Aorta (tissue), 5 donors: ENCODE results near the gene ZBTB17. TPM values are rescaled to one million over a fixed set of nuclear protein-coding genes. Genes with fewer than 3 reads are reported as not detected.

ENCODE experiments used
- ATAC-seq: fragments of 200-7000 bp; cut with Tn5 transposase; one replicate; pipeline ENCODE4 v1.9.1; 2022; ENCODE audit warnings: moderate library complexity; ENCODE audit not compliant: low FRiP score
- DNase-seq, 2 donors: peaks; one replicate each; pipeline ENCODE4 v3.0.0-alpha.2; 2020
- H3K27ac ChIP-seq, 2 donors: one replicate each; pipeline ENCODE4 v1.5.1; 2013; ENCODE audit warnings: low read length in 2 of 2, mild to moderate bottlenecking in 2 of 2, moderate library complexity in 2 of 2, control low read depth in 1 of 2, inconsistent platforms in 1 of 2, low read depth in 1 of 2
- H3K27me3 ChIP-seq, 2 donors: one replicate each; pipeline ENCODE4 v1.6.1; 2013; ENCODE audit warnings: control low read depth in 1 of 2, low read length in 1 of 2, mild to moderate bottlenecking in 1 of 2, moderate library complexity in 1 of 2; ENCODE audit not compliant: insufficient read depth in 2 of 2, control insufficient read depth in 1 of 2
- H3K36me3 ChIP-seq, 2 donors: one replicate each; pipeline ENCODE4 v1.6.1; 2013; ENCODE audit warnings: control low read depth in 1 of 2, low read length in 1 of 2, mild to moderate bottlenecking in 1 of 2; ENCODE audit not compliant: insufficient read depth in 2 of 2, control insufficient read depth in 1 of 2
- H3K4me1 ChIP-seq, 2 donors: one replicate each; pipeline ENCODE4 v1.6.1; 2013; ENCODE audit warnings: low read length in 2 of 2, control low read depth in 1 of 2, mild to moderate bottlenecking in 1 of 2, moderate library complexity in 1 of 2; ENCODE audit not compliant: insufficient read depth in 2 of 2, control insufficient read depth in 1 of 2
- H3K4me3 ChIP-seq, 2 donors: one replicate each; pipeline ENCODE4 v1.5.1; 2013; ENCODE audit warnings: low read length in 2 of 2, control low read depth in 1 of 2, mild to moderate bottlenecking in 1 of 2
- H3K9me3 ChIP-seq: one replicate; pipeline ENCODE4 v1.6.1; 2013; ENCODE audit warnings: mild to moderate bottlenecking, low read length; ENCODE audit not compliant: control insufficient read depth
- WGBS, 2 donors: extraction: QIAGEN DNeasy Blood & Tissue Kit; methylation state at CpG; one replicate each; pipeline ENCODE4 v1.1.7; 2013; 5-methylcytosine and 5-hydroxymethylcytosine counted together
- intact Hi-C, 2 donors: fragments of 100-400 bp; cut with DNase I; formaldehyde crosslinking; loops; one replicate each; pipeline versions ENCODE4 v1.14.2 to v1.15.0; 2022
- polyA plus RNA-seq, 2 donors: library from polyadenylated mRNA; stranded (reverse); fragments of 200-250 nt; gene quantifications; one replicate each; pipeline ENCODE4 v1.2.3, GENCODE V29; 2013
- total RNA-seq, 2 donors: library from RNA; stranded (reverse); fragmentation: NEBNext Ultra II Directional; extraction: Animal tissue kit (Norgen Biotek cat#: 25700); gene quantifications; one replicate each; pipeline ENCODE4 v1.2.1, GENCODE V29; 2021
- donor health status: healthy with polysubstance abuse.
- donor health status: Bipolar disorder and iron deficiency.
- donor health status: DM: no; HTN: no; CAD: no.
- donor health status: DM: no; HTN: no; CAD: no.
- donor health status: DM: yes; HTN: yes; CAD: no.

ZBTB17 gene
- total and polyA plus RNA-seq, 4 donors, result 15.0 to 134 (median 48.9) TPM

DNA sequence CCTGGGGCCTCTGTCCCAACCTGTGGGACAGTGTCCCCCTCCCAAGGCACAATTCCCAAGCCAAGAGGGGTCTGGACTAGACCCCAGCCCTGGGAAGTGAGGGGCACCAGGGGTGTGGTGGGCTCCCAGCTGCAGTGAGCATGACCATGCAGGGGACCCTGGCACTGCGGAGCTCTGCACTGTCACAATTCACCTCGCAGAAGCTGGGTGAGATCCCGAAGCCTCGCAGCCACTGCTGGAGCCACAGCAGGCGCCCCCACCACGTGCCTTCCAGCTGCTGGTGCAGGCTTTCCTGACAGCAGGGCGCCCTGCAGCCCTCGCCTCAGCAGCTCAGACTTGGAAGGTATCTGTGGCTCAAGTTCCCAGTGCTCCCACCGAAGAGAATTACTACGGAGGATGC lies 18.2 kb upstream of the ZBTB17 start:
- WGBS, 2 donors, result 93 to 94% methylated on average over 10 of the region's 10 CpGs
- intact Hi-C loops, result loop anchor here (5.0 kb wide), 3 partner anchors 177 to 202 kb away; no protein-coding TSS in a partner anchor
- Histone ChIP-seq H3K9me3 (no peaks in the 10 kb centered on the region), H3K4me1 (no peaks in the 10 kb centered on the region), H3K27ac (no peak overlapping the region), H3K27me3 (no peaks in the 10 kb centered on the region), H3K4me3 (no peak overlapping the region), H3K36me3 (no peaks in the 10 kb centered on the region)
- DNase-seq, result no peak
- no peak for ATAC-seq

DNA sequence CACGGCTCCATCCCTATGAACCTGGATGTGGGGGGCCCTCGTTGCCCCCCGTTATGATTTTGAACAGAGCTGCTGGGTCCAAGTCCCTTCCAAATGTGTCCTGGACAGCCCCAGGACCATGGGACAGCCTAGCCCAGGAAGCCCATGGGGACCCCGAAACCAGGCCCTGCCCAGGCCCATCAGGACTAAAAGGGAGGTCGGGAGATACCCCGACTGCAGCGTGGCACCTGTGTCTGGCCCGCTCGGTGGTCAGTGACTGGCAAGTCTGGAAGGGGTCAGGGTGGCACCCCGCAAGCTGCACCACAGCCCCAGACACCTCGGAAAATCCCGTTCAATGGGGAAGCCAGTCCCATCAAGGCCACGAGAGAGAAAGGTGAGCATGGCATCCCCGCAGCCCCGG lies 17.8 kb upstream of the ZBTB17 start:
- WGBS, 2 donors, result 90 to 97% methylated on average over 15 of the region's 15 CpGs
- intact Hi-C loops, result loop anchor here (5.0 kb wide), 3 partner anchors 176 to 201 kb away; no protein-coding TSS in a partner anchor
- H3K36me3 ChIP-seq, result no peaks in the 10 kb centered on the region
- no peak overlapping the region for H3K27ac ChIP-seq
- no peak for ATAC-seq
- H3K4me1 ChIP-seq, result no peaks in the 10 kb centered on the region
- no peak for DNase-seq
- H3K27me3 ChIP-seq, result no peaks in the 10 kb centered on the region
- H3K9me3 ChIP-seq, result no peaks in the 10 kb centered on the region
- H3K4me3 ChIP-seq, result no peak overlapping the region

DNA sequence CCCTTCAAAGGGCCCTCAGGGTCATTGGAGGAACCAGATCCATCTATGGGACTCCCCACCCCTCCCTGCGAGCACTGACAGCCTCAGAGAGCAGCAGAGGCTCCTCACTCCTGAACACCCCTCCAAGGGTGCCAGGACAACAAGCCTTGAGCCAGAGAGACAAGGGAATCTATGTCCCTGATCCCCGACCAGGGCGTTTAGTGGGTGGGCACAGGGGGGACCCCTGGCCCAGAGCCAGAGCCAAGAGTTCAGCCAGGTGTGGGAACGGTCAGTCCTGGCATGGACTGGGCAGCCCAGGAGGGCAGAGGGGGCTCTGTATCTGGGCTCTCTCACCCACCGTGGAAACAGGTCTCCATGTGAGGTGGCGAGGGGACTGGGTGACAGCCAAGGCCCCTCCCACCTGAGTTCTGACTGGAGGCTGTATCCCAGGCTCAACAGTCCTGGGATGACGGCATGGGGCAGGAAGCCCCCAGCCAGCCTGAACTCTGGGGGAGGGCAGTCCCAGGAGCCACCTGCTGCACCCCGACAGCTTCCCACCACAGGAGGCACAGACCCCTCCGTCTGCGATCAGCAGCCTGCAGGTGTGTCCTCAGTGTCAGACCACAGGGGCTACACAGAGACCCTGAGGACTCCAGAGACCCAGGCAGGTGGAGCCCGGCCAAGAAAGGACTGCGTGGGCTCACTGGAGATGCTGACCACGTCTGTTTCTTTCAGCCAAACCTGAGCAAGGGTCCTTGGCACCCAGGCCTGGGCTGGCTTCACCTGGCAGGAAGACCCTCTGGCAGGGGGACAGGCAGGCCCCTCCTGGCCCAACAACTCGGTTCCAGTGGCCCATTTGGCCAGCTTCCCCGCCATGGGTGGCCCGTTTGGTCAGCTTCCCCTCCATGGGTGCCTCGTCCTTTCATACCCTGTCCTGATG lies 16.9 kb upstream of the ZBTB17 start:
- ATAC-seq, result no peak
- intact Hi-C loops, result loop anchor here (5.0 kb wide), 3 partner anchors 176 to 201 kb away; no protein-coding TSS in a partner anchor
- WGBS, 2 donors, result 83% methylated on average over 17 of the region's 17 CpGs

DNA sequence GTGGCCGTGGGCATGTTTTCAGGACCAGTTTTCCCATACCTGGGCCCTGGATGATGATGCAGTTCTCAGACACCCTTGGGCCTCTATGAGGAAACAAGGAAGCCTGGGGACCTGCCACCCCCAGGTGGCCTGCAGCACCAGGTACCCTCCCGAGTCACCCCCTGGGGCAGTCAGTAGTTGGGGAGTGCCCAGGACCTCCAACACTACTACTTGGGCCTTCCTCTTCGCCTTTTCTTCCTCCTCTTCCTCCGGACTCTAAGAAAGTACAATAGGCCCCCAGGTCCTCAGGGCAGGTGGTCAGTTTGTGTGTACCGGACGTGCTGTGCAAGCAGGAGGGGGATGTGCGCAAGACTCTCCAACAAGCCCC lies 16.3 kb upstream of the ZBTB17 start:
- no peak overlapping the region for H3K4me3 ChIP-seq
- H3K36me3 ChIP-seq, result no peaks in the 10 kb centered on the region
- H3K9me3 ChIP-seq, result no peaks in the 10 kb centered on the region
- intact Hi-C loops, result loop anchor here (5.0 kb wide), 3 partner anchors 175 to 200 kb away; no protein-coding TSS in a partner anchor
- H3K27ac ChIP-seq, result no peak overlapping the region
- WGBS, 2 donors, result 95 to 96% methylated on average over 7 of the region's 7 CpGs
- ATAC-seq (no peak), DNase-seq (no peak)
- no peaks in the 10 kb centered on the region for H3K4me1 ChIP-seq
- H3K27me3 ChIP-seq, result no peaks in the 10 kb centered on the region

More for the DNA sequence above, 16.9 kb upstream of the ZBTB17 start:
- no peaks in the 10 kb centered on the region for H3K4me1 ChIP-seq
- no peak overlapping the region for H3K27ac ChIP-seq
- H3K36me3 ChIP-seq, result no peaks in the 10 kb centered on the region
- H3K9me3 ChIP-seq, result no peaks in the 10 kb centered on the region
- no peaks in the 10 kb centered on the region for H3K27me3 ChIP-seq
- H3K4me3 ChIP-seq, result no peak overlapping the region
- no peak for DNase-seq

DNA sequence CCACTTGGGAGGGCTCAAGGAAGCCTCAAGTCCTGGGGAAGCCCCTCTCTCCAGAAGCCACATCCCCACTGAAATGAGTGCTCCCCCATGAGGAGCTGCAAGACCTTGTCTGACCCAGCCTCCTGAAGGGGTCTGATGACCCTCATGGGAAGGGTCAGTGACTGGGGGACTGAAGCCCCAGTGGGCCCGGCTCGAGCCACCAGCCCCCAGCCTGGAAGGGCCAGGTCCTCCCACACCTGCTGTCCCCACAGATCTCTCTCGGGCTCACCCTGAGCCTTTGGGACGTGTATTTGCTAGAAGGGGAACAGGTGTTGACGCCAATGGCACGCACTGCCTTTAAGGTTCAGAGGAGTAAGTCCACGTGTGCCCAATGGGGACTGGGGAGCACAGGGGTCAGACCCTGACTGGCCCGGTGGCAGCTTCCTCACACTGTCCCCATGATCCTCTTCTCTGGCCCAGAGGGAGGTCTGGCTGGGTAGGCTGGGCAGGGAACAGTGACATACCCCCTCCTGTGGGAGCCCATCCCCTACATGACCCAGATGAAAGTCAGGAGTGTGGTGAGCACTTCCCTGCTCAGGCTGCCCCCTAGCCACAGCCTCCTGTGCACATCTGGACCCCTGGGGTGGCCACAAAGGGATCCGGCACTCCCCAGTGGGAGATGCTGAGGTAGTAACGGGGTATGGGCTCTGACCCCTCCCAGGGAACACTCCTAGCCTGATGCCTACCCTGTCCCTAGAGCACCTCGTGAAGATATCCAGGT lies 15.7 kb upstream of the ZBTB17 start:
- no peak for ATAC-seq
- no peaks in the 10 kb centered on the region for H3K4me1 ChIP-seq
- no peaks in the 10 kb centered on the region for H3K36me3 ChIP-seq
- 92 to 94% methylated on average over 11 of the region's 11 CpGs for WGBS, 2 donors
- no peak for DNase-seq
- H3K27ac ChIP-seq, result no peak overlapping the region
- no peaks in the 10 kb centered on the region for H3K9me3 ChIP-seq
- no peak overlapping the region for H3K4me3 ChIP-seq
- no peaks in the 10 kb centered on the region for H3K27me3 ChIP-seq
- intact Hi-C loops, result loop anchor here (5.0 kb wide), 3 partner anchors 174 to 199 kb away; no protein-coding TSS in a partner anchor

DNA sequence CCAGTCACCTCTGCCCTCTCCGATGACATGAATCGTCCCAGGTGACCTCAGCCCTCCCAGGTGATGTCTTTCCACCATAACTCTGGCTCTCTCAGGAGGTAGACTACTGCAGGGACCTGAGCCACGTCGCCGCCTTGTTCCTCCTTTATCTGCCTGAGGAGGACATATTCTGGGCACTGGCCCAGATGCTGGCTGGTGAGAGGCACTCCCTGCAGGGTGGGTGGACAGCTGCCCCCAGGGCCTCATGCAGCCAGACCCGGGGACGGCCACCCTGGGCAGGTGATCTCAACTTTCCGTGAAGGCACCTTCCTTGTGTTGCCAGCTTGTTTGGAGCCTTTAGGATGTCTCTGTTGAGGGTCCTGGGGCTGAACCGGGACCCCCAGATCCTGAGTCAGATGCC lies 13.9 kb upstream of the ZBTB17 start:
- Histone ChIP-seq H3K27ac (no peak overlapping the region), H3K4me1 (no peaks in the 10 kb centered on the region), H3K4me3 (no peak overlapping the region), H3K36me3 (no peaks in the 10 kb centered on the region), H3K27me3 (no peaks in the 10 kb centered on the region), H3K9me3 (no peaks in the 10 kb centered on the region)
- intact Hi-C loops, result loop anchor here (5.0 kb wide), 3 partner anchors 172 to 197 kb away; no protein-coding TSS in a partner anchor
- ATAC-seq (no peak), DNase-seq (no peak)
- 77 to 79% methylated on average over 9 of the region's 9 CpGs for WGBS, 2 donors

DNA sequence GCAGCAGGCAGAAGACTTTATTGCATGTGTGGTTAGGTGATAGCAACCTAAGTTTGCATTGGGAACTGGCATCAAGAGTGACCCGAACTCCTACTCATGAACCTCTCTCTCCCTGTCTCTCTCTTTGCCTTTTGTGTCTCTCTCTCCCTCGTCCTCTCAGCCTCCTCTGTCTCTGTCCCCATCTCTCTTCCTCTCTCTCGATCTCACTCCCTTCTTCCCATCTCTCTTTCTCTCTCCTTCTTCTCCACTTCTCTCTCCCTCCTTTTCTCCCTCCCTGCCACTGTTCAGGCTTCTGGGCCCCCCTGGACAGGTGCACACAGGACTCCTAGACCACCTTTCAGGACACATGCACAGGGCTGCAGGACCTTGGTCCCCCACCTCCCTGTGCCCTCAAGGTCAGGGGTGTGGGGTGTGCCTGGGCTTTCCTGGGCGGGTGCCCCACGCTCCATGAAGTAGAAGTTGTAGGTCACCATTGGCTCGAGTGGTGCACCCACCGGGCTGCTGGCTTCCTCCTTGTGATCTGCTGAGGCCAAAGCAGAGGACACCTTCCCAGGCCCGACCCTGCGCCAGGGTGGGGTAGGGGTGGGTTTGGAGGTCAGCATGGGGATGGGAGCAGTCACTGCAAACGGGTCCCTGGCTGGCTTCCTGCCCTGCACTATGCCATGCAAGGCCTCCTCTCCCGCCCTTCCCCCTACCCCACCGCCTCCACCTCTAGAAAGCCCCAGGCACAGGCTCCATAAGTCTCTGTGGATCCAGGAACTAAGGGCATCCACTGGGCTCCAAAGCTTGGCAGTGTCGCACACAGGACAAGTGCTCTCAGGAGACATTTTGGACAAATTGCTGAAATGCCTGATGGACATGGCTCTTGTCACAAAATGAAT lies 13.2 kb upstream of the ZBTB17 start:
- no peak for DNase-seq
- intact Hi-C loops, result no loop called here
- 86 to 88% methylated on average over 13 of the region's 13 CpGs for WGBS, 2 donors
- Histone ChIP-seq H3K4me3 (no peak overlapping the region), H3K27ac (no peak overlapping the region), H3K9me3 (no peaks in the 10 kb centered on the region), H3K4me1 (no peaks in the 10 kb centered on the region), H3K36me3 (no peaks in the 10 kb centered on the region), H3K27me3 (no peaks in the 10 kb centered on the region)
- ATAC-seq, result no peak

DNA sequence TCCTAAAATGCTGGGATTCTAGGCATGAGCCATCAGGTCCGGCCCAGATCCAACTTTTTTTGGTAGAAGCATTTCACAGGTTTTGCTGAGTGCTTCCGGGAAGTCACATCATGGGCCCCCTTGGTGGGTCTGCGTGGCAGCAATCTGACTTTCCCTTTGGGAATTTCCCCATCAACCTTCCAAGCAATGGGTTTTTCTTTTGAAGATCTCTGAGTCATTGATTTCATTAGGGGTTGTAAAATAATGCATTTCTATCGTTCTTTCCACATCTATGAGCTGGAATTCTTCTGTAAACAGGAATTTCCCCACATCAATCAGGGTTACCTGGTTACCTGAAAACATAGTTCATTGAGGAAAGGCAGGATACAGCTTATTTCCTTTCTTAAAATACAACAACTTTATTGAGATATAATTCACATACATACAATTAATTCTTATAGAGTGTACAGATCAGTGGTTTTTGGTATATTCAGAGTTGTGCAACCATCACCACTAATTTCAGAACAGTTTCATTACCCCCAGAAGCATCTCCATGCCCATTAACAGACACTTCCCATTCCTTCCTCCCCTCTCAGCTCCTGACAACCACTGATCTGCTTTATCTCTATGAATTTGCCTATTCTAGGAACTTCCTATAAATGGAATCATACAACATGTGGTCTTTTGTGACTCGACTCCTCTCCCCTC lies 9.9 kb upstream of the ZBTB17 start:
- DNase-seq (no peak), ATAC-seq (no peak)
- no peak overlapping the region for H3K4me3 ChIP-seq
- H3K27me3 ChIP-seq, result no peaks in the 10 kb centered on the region
- no peak overlapping the region for H3K27ac ChIP-seq
- intact Hi-C loops, result no loop called here
- H3K4me1 ChIP-seq, result no peaks in the 10 kb centered on the region
- WGBS, 2 donors, result 75 to 80% methylated on average over 5 of the region's 5 CpGs
- H3K9me3 ChIP-seq, result no peaks in the 10 kb centered on the region
- no peaks in the 10 kb centered on the region for H3K36me3 ChIP-seq
